A549 (cell line): ENCODE measurements around the gene RBBP4. TPM values are rescaled to one million over a fixed set of nuclear protein-coding genes. Genes with fewer than 3 reads are reported as not detected.

Experiments used
- ATAC-seq, 2 experiments: fragments of 200-7000 bp in 1 of 2; fragments of >200 bp in 1 of 2; cut with Nextera tagmentation in 1 of 2; cut with Tn5 transposase in 1 of 2; 3 replicates each; pipeline versions ENCODE4 v1.8.0 to v1.9.1; 2018 to 2020; ENCODE audit warnings: mild to moderate bottlenecking in 1 of 2, moderate library complexity in 1 of 2
- CTCF ChIA-PET: fragments of 300-600 bp; sonication (Branson Sonifier 250); formaldehyde crosslinking; extraction: SDS; loops from one replicate; lab custom pipeline; 2021; ENCODE audit warnings: antibody characterized with exemption, inconsistent platforms; lab: Yijun Ruan, JAX
- POLR2A ChIA-PET: fragments of 350-600 bp; formaldehyde crosslinking; extraction: SDS; loops from one replicate; lab custom pipeline; 2021; ENCODE audit warnings: antibody characterized with exemption, inconsistent platforms; lab: Yijun Ruan, JAX
- DNase-seq, 2 experiments: peaks; one replicate each; pipeline versions ENCODE4 v3.0.0 to v3.0.0-alpha.2; 2011 to 2016; ENCODE audit warnings: low read depth in 1 of 2, low spot score in 1 of 2
- FAIRE-seq: peaks from 2 replicates; lab custom pipeline; 2011; peaks lifted over from hg19 to GRCh38; lab: Jason Lieb, UNC
- H3K27ac ChIP-seq, 2 experiments: fragments of >200 bp; sonication (Bioruptor Twin); formaldehyde crosslinking; 3 replicates each; pipeline ENCODE4 v1.5.1; 2016 to 2017
- H3K4me1 ChIP-seq: fragments of >200 bp; sonication (Bioruptor Twin); formaldehyde crosslinking; 3 replicates; pipeline ENCODE4 v1.6.1; 2016
- H3K4me2 ChIP-seq: fragments of >200 bp; sonication (Bioruptor Twin); formaldehyde crosslinking; 3 replicates; pipeline ENCODE4 v1.6.1; 2016
- H3K4me3 ChIP-seq: fragments of >200 bp; sonication (Bioruptor Twin); formaldehyde crosslinking; 3 replicates; pipeline ENCODE4 v1.5.1; 2016
- H3K9me3 ChIP-seq: fragments of >200 bp; sonication (Bioruptor Twin); formaldehyde crosslinking; 3 replicates; pipeline ENCODE4 v1.6.1; 2016
- BCL3 ChIP-seq: fragments of >200 bp; sonication (Bioruptor Twin); formaldehyde crosslinking; IDR thresholded peaks from 3 replicates; pipeline ENCODE4 v1.6.1; 2016
- CBX2 ChIP-seq: fragments of 200-600 bp; sonication (generic); IDR thresholded peaks from 2 replicates; pipeline ENCODE4 v1.6.1; 2016; ENCODE audit warnings: low read depth, mild to moderate bottlenecking, borderline replicate concordance
- CBX8 ChIP-seq: fragments of 200-600 bp; sonication (generic); IDR thresholded peaks from 2 replicates; pipeline ENCODE4 v1.6.1; 2016
- CEBPB ChIP-seq, 2 experiments: fragments of >200 bp in 1 of 2; sonication (Bioruptor Twin) in 1 of 2; formaldehyde crosslinking in 1 of 2; IDR thresholded peaks; 2 replicates each; pipeline ENCODE4 v1.6.1; 2012 to 2016
- EHMT2 ChIP-seq: fragments of 200-600 bp; sonication (generic); IDR thresholded peaks from 2 replicates; pipeline ENCODE4 v1.6.1; 2016; ENCODE audit warnings: antibody characterized with exemption, low read depth, mild to moderate bottlenecking, moderate library complexity
- FOSB ChIP-seq: fragments of 250-450 bp; sonication (Bioruptor Pico); IDR thresholded peaks from 2 replicates; pipeline ENCODE4 v1.5.0; 2020; ENCODE audit warnings: mild to moderate bottlenecking, moderate library complexity
- FOSL2 ChIP-seq, 2 experiments: fragments of 450-650 bp in 1 of 2; fragments of >200 bp in 1 of 2; sonication (Bioruptor Twin) in 1 of 2; formaldehyde crosslinking; IDR thresholded peaks; 2 replicates each; pipeline versions ENCODE4 v1.5.0 to v1.6.1; 2016 to 2020; ENCODE audit warnings: mild to moderate bottlenecking in 1 of 2, moderate library complexity in 1 of 2
- JUNB ChIP-seq: fragments of >200 bp; sonication (Bioruptor Twin); formaldehyde crosslinking; IDR thresholded peaks from 2 replicates; pipeline ENCODE4 v1.6.1; 2016
- KDM1A ChIP-seq: fragments of 200-600 bp; sonication (generic); IDR thresholded peaks from 2 replicates; pipeline ENCODE4 v1.6.1; 2016; ENCODE audit warnings: low read depth, mild to moderate bottlenecking
- NPAS2 ChIP-seq: fragments of 250-450 bp; sonication (Bioruptor Pico); IDR thresholded peaks from 2 replicates; pipeline ENCODE4 v1.8.0; 2022; ENCODE audit warnings: mild to moderate bottlenecking, moderate library complexity, borderline replicate concordance
- NR3C1 ChIP-seq: fragments of >200 bp; sonication (Bioruptor Twin); formaldehyde crosslinking; IDR thresholded peaks from 3 replicates; pipeline ENCODE4 v1.6.1; 2017
- PBX3 ChIP-seq: IDR thresholded peaks from 2 replicates; pipeline ENCODE4 v1.6.1; 2012
- POLR2A ChIP-seq: IDR thresholded peaks from 2 replicates; pipeline ENCODE4 v1.6.1; 2012; ENCODE audit warnings: mild to moderate bottlenecking, low read length
- RARB ChIP-seq: fragments of 250-450 bp; sonication (Bioruptor Pico); IDR thresholded peaks from 2 replicates; pipeline ENCODE4 v1.8.0; 2021; ENCODE audit warnings: mild to moderate bottlenecking, moderate library complexity
- RNF2 ChIP-seq: fragments of 200-600 bp; sonication (generic); IDR thresholded peaks from 2 replicates; pipeline ENCODE4 v1.6.1; 2016; ENCODE audit warnings: low read depth, mild to moderate bottlenecking, antibody characterized with exemption, moderate library complexity, borderline replicate concordance
- SMC3 ChIP-seq: fragments of >200 bp; sonication (Bioruptor Twin); formaldehyde crosslinking; IDR thresholded peaks from 3 replicates; pipeline ENCODE4 v1.6.1; 2018; ENCODE audit warnings: inconsistent platforms
- TP53 ChIP-seq: fragments of 250-450 bp; sonication (Bioruptor Pico); IDR thresholded peaks from 2 replicates; pipeline ENCODE4 v1.5.0; 2021; ENCODE audit warnings: mild to moderate bottlenecking, moderate library complexity
- ZC3H11A ChIP-seq: fragments of 450-650 bp; IDR thresholded peaks from 2 replicates; pipeline ENCODE4 v1.6.1; 2014; ENCODE audit warnings: antibody characterized with exemption, mild to moderate bottlenecking
- ZFP36 ChIP-seq: fragments of 450-650 bp; IDR thresholded peaks from 2 replicates; pipeline ENCODE4 v1.6.1; 2014; ENCODE audit warnings: borderline replicate concordance; ENCODE audit not compliant: partially characterized antibody
- ZSCAN20 ChIP-seq: fragments of 250-450 bp; sonication (Bioruptor Pico); IDR thresholded peaks from 2 replicates; pipeline ENCODE4 v1.8.0; 2022; ENCODE audit warnings: mild to moderate bottlenecking, moderate library complexity
- WGBS: methylation state at CpG from one replicate; pipeline ENCODE4 v1.1.6; 2017; ENCODE audit errors: missing lambda C conversion rate; 5-methylcytosine and 5-hydroxymethylcytosine counted together
- polyA plus RNA-seq, 4 experiments: library from polyadenylated mRNA; depleted of rRNA in 3 of 4; stranded (reverse); fragments of >200 nt; fragmentation: RNase III in 1 of 4; extraction: RNeasy Plus Mini Kit Qiagen cat#74134 plus additional on column Dnase treatment in 1 of 4; gene quantifications; 2 replicates in 3 of 4; 3 replicates in 1 of 4; pipeline ENCODE4 v1.2.3, GENCODE V29; 2011 to 2017

RBBP4 gene
- polyA plus RNA-seq, 2 of the 4 experiments (the other 2 are of a cell fraction), result 107 to 137 TPM

- POLR2A ChIA-PET, result interaction anchor here (0.9 to 1.0 kb wide), 3 partner anchors 11 to 44 kb away, joined by 3 to 4 read pairs (median 3); no protein-coding TSS in a partner anchor
- CTCF ChIA-PET, result interaction anchor here (0.8 to 1.2 kb wide), 6 partner anchors 10 to 48 kb away, joined by 3 to 9 read pairs (median 4); no protein-coding TSS in a partner anchor
- H3K4me1 ChIP-seq, result peaks cover 54% of the 10 kb centered on the region
- TF ChIP-seq NR3C1 (no peak), RARB (CRISPR knock-in tag) (no peak), ZC3H11A (no peak), BCL3 (no peak), SMC3 (no peak), FOSB (CRISPR knock-in tag) (no peak), JUNB (no peak), RNF2 (no peak), CBX2 (no peak), TP53 (CRISPR knock-in tag) (no peak), KDM1A (no peak), EHMT2 (no peak), FOSL2 (IDR thresholded peaks at IDR 0.05) (no peak), FOSL2 (CRISPR knock-in tag; IDR thresholded peaks at IDR 0.05) (no peak), POLR2A (no peak), CEBPB (IDR thresholded peaks at IDR 0.05) (no peak)
- 91% methylated on average over 3 of the region's 3 CpGs for WGBS
- peak overlapping the region; percentile 92 to 100 for H3K27ac ChIP-seq
- no peaks in the 10 kb centered on the region for H3K9me3 ChIP-seq
- peak overlapping the region; percentile 98 for H3K4me2 ChIP-seq
- FAIRE-seq (no peak), DNase-seq (no peak), ATAC-seq (no peak; a peak in 1 of 6 replicates)
- H3K4me3 ChIP-seq, result no peak overlapping the region
Measured at GRCh38 chr1:32725615-32725982, 74.6 kb downstream of the RBBP4 start.

GRCh38 chr1:32727876-32728275 is 76.9 kb downstream of the RBBP4 start:
- CTCF ChIA-PET, result interaction anchor here (1.3 to 4.5 kb wide), 3 partner anchors 14 to 42 kb away, joined by 4 to 52 read pairs (median 6); a partner anchor contains a TSS

GRCh38 chr1:32728413-32729077 is 77.5 kb downstream of the RBBP4 start:
- Histone ChIP-seq H3K27ac (peak overlapping the region; percentile 80 to 87), H3K4me3 (no peak overlapping the region), H3K4me1 (peaks cover 56% of the 10 kb centered on the region), H3K9me3 (no peaks in the 10 kb centered on the region), H3K4me2 (peak overlapping the region; percentile 71)
- ATAC-seq (no peak), FAIRE-seq (no peak), DNase-seq (no peak)
- WGBS, result 84% methylated on average over 7 of the region's 7 CpGs
- POLR2A ChIA-PET, result no interaction called here
- CTCF ChIA-PET, result interaction anchor here (0.9 to 4.5 kb wide), 7 partner anchors 13 to 81 kb away, joined by 3 to 52 read pairs (median 4); a partner anchor contains a TSS
- TF ChIP-seq ZSCAN20 (CRISPR knock-in tag), result no peak
- peak; percentile 23 for TF ChIP-seq ZFP36

More at GRCh38 chr1:32727876-32728275, 76.9 kb downstream of the RBBP4 start:
- POLR2A ChIA-PET, result no interaction called here
- FAIRE-seq (no peak), DNase-seq (no peak), ATAC-seq (no peak)
- no peak for TF ChIP-seq CBX8
- TF ChIP-seq NPAS2 (CRISPR knock-in tag), result no peak
- no peak for TF ChIP-seq ZSCAN20 (CRISPR knock-in tag)
- no peak for TF ChIP-seq PBX3
- peaks cover 56% of the 10 kb centered on the region for H3K4me1 ChIP-seq
- no peaks in the 10 kb centered on the region for H3K9me3 ChIP-seq
- H3K4me3 ChIP-seq, result no peak overlapping the region
- H3K4me2 ChIP-seq, result no peak overlapping the region
- peak overlapping the region; percentile 48 to 87; a peak in 5 of 6 replicates for H3K27ac ChIP-seq
- 100% methylated on average over 1 of the region's 1 CpG for WGBS
